IMR-90 (cell line): ENCODE data around the gene HIF1A. TPM values are rescaled to one million over a fixed set of nuclear protein-coding genes. Genes with fewer than 3 reads are reported as not detected.

Experiments used
- ATAC-seq: fragments of 200-7000 bp; cut with Tn5 transposase; 2 replicates; pipeline ENCODE4 v1.9.1; 2020; ENCODE audit warnings: low read depth, mild to moderate bottlenecking, moderate library complexity
- BruUV-seq: library from RNA; stranded (reverse); fragments of 400-500 nt; replicated peaks from 2 replicates; lab custom pipeline; 2021; lab: Mats Ljungman, UMichigan
- CTCF ChIA-PET: fragments of 300-600 bp; formaldehyde crosslinking; extraction: SDS; loops from one replicate; lab custom pipeline; 2021; ENCODE audit warnings: antibody characterized with exemption; lab: Yijun Ruan, JAX
- POLR2A ChIA-PET: fragments of 300-600 bp; sonication (Branson Sonifier 250); formaldehyde crosslinking; loops from one replicate; lab custom pipeline; 2022; ENCODE audit warnings: antibody characterized with exemption; ENCODE audit not compliant: unreplicated experiment; lab: Charles Lee
- DNase-seq: peaks from one replicate; pipeline ENCODE4 v3.0.0; 2013
- H2AFZ ChIP-seq: replicated peaks from 2 replicates; pipeline ENCODE3; 2013; ENCODE audit warnings: low read length, mild to moderate bottlenecking; ENCODE audit not compliant: poor library complexity
- H2AK5ac ChIP-seq: 2 replicates; pipeline ENCODE4 v1.6.1; 2013; ENCODE audit warnings: low read depth, low read length, inconsistent platforms
- H2AK9ac ChIP-seq: replicated peaks from 2 replicates; pipeline ENCODE3; 2013; ENCODE audit warnings: mild to moderate bottlenecking, low read depth, low read length, moderate library complexity; ENCODE audit not compliant: poor library complexity
- H2BK120ac ChIP-seq: 2 replicates; pipeline ENCODE4 v1.6.1; 2013; ENCODE audit warnings: low read depth, low read length, inconsistent platforms
- H2BK15ac ChIP-seq: 3 replicates; pipeline ENCODE4 v1.6.1; 2013; ENCODE audit warnings: low read depth, low read length, inconsistent platforms
- H2BK20ac ChIP-seq: 2 replicates; pipeline ENCODE4 v1.6.1; 2013; ENCODE audit warnings: low read depth, mild to moderate bottlenecking, inconsistent platforms, low read length, moderate library complexity
- H2BK5ac ChIP-seq: 2 replicates; pipeline ENCODE4 v1.6.1; 2013; ENCODE audit warnings: mild to moderate bottlenecking, low read depth, low read length, inconsistent platforms; ENCODE audit not compliant: poor library complexity, severe bottlenecking
- H3K14ac ChIP-seq: replicated peaks from 2 replicates; pipeline ENCODE4 v1.6.1; 2013; ENCODE audit warnings: low read depth, low read length, inconsistent platforms
- H3K18ac ChIP-seq: 2 replicates; pipeline ENCODE4 v1.6.1; 2013; ENCODE audit warnings: low read depth, low read length, control low read depth
- H3K23ac ChIP-seq: 2 replicates; pipeline ENCODE4 v1.6.1; 2013; ENCODE audit warnings: low read depth, low read length, inconsistent platforms
- H3K27ac ChIP-seq: 2 replicates; pipeline ENCODE4 v1.5.1; 2013; ENCODE audit warnings: mild to moderate bottlenecking, control low read depth, low read length; ENCODE audit not compliant: insufficient read depth
- H3K27me3 ChIP-seq: 2 replicates; pipeline ENCODE4 v1.6.1; 2013; ENCODE audit warnings: low read length; ENCODE audit not compliant: control insufficient read depth, insufficient read depth
- H3K36me3 ChIP-seq: 2 replicates; pipeline ENCODE4 v1.6.1; 2013; ENCODE audit warnings: low read length, mixed read lengths; ENCODE audit not compliant: control insufficient read depth, insufficient read depth
- H3K4ac ChIP-seq: 2 replicates; pipeline ENCODE4 v1.6.1; 2013; ENCODE audit warnings: low read depth, low read length, inconsistent platforms
- H3K4me1 ChIP-seq: 2 replicates; pipeline ENCODE4 v1.6.1; 2013; ENCODE audit warnings: low read length, mixed read lengths; ENCODE audit not compliant: control insufficient read depth, insufficient read depth
- H3K4me2 ChIP-seq: 2 replicates; pipeline ENCODE4 v1.6.1; 2013; ENCODE audit warnings: low read depth, mild to moderate bottlenecking, control low read depth, low read length, moderate library complexity
- H3K4me3 ChIP-seq: 2 replicates; pipeline ENCODE4 v1.5.1; 2013; ENCODE audit warnings: low read depth, mild to moderate bottlenecking, control low read depth, low read length, moderate library complexity; ENCODE audit not compliant: insufficient read depth
- H3K56ac ChIP-seq: 2 replicates; pipeline ENCODE4 v1.6.1; 2013; ENCODE audit warnings: low read length, inconsistent platforms; ENCODE audit not compliant: insufficient read depth; ENCODE audit errors: extremely low read depth
- H3K79me1 ChIP-seq, 2 experiments: 2 replicates each; pipeline ENCODE4 v1.6.1; 2013; ENCODE audit warnings: low read length in 2 of 2, inconsistent platforms in 1 of 2, low read depth in 1 of 2
- H3K9ac ChIP-seq: 2 replicates; pipeline ENCODE4 v1.6.1; 2013; ENCODE audit warnings: low read depth, low read length, control low read depth
- H3K9me1 ChIP-seq: 2 replicates; pipeline ENCODE4 v1.6.1; 2013; ENCODE audit warnings: low read length, inconsistent platforms; ENCODE audit not compliant: insufficient read depth
- H3K9me3 ChIP-seq: 2 replicates; pipeline ENCODE4 v1.6.1; 2013; ENCODE audit warnings: low read length; ENCODE audit not compliant: control insufficient read depth, insufficient read depth
- H4K20me1 ChIP-seq: 2 replicates; pipeline ENCODE4 v1.6.1; 2013; ENCODE audit warnings: low read length, inconsistent platforms; ENCODE audit not compliant: insufficient read depth
- H4K5ac ChIP-seq: 2 replicates; pipeline ENCODE4 v1.6.1; 2013; ENCODE audit warnings: mild to moderate bottlenecking, low read depth, low read length, control low read depth
- H4K8ac ChIP-seq, 2 experiments: 2 replicates each; pipeline ENCODE4 v1.6.1; 2013; ENCODE audit warnings: low read depth in 2 of 2, low read length in 2 of 2, control low read depth in 1 of 2, inconsistent platforms in 1 of 2
- H4K91ac ChIP-seq: 2 replicates; pipeline ENCODE4 v1.6.1; 2013; ENCODE audit warnings: low read depth, low read length, inconsistent platforms; ENCODE audit not compliant: insufficient read depth
- POLR2A ChIP-seq: IDR thresholded peaks from 2 replicates; pipeline ENCODE4 v1.6.1; 2012; ENCODE audit warnings: mild to moderate bottlenecking, low read depth, low read length
- RCOR1 ChIP-seq: IDR thresholded peaks from 2 replicates; pipeline ENCODE4 v1.6.1; 2012; ENCODE audit warnings: mild to moderate bottlenecking, low read length, improper control_type of control experiment; ENCODE audit not compliant: insufficient replicate concordance
- SMC3 ChIP-seq: fragments of 150-350 bp; IDR thresholded peaks from 2 replicates; pipeline ENCODE4 v1.6.1; 2016; ENCODE audit warnings: low read depth, mild to moderate bottlenecking, antibody characterized with exemption, low read length, moderate library complexity
- WGBS, 2 experiments: methylation state at CpG; one replicate each; pipeline versions ENCODE4 v1.1.5 to v1.1.7; 2013; ENCODE audit warnings: missing lambda C conversion rate in 2 of 2; ENCODE audit not compliant: insufficient read length in 1 of 2; ENCODE audit errors: extremely low coverage in 2 of 2; 5-methylcytosine and 5-hydroxymethylcytosine counted together
- dilution Hi-C: fragments of 300-500 bp; cut with HindIII; formaldehyde crosslinking; loops from one replicate; pipeline ENCODE4 v1.14.3; 2018; ENCODE audit warnings: low sequenced_read_pairs; ENCODE audit not compliant: unreplicated experiment
- in situ Hi-C: fragments of 300-500 bp; cut with MboI; formaldehyde crosslinking; loops from 3 replicates; pipeline ENCODE4 v1.14.3; 2019; ENCODE audit warnings: low sequenced_read_pairs, inconsistent platforms, mixed read lengths
- intact Hi-C: fragments of 100-400 bp; cut with micrococcal nuclease; formaldehyde crosslinking; loops from 2 replicates; pipeline ENCODE4 v1.10.0; 2022
- polyA plus RNA-seq, 3 experiments: library from polyadenylated mRNA; depleted of rRNA; stranded (reverse); fragments of >200 nt; gene quantifications; 2 replicates each; pipeline ENCODE4 v1.2.3, GENCODE V29; 2012; ENCODE audit warnings: low replicate concordance in 1 of 3
- total RNA-seq: library from RNA; depleted of rRNA; stranded (reverse); fragments of >200 nt; gene quantifications from 2 replicates; pipeline ENCODE4 v1.2.3, GENCODE V29; 2012

HIF1A gene
- total and polyA plus RNA-seq, 2 of the 4 experiments (the other 2 are of a cell fraction) = 128 to 301 TPM

DNA sequence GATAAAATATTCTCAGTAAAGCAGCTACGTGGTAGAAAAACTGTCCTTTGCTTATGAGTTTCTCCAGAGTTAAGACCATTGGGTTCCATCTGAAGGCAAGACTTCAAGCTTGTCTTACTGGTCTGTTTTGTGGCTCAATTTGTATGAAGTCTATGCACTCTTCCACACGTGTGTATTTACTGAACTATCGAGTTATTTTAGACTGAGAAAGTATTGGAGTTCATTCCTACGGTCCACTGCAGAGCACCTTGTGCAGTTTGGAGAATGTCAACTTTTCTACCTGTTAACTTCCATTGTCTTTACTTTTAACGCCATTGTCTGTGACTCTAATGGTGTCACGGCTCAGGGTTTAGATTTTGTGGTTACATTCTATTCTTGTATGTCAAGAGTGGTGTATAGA lies 3.7 kb downstream of the HIF1A start:
- dilution Hi-C loops = no loop called here
- no peak overlapping the region for H3K4ac ChIP-seq
- no peak overlapping the region for H2AK5ac ChIP-seq
- CTCF ChIA-PET = interaction anchor here (0.6 to 1.7 kb wide), 2 partner anchors 89 to 90 kb away, joined by 3 to 4 read pairs; no protein-coding TSS in a partner anchor
- H4K5ac ChIP-seq = no peak overlapping the region; the same call in 1 of the 2 replicates
- H4K8ac ChIP-seq = no peak overlapping the region
- POLR2A ChIA-PET = interaction anchor here (0.6 to 2.1 kb wide), 3 partner anchors 13 to 136 kb away, joined by 3 to 9 read pairs (median 3); no protein-coding TSS in a partner anchor
- no peak overlapping the region for H2BK20ac ChIP-seq
- TF ChIP-seq RCOR1 (no peak), SMC3 (no peak), POLR2A (0 out of 2 replicates have a peak, but pooled peaks have one; percentile 7)
- peak overlapping the region; percentile 25; the same call in 1 of the 2 replicates for H3K23ac ChIP-seq
- peaks cover 1% of the 10 kb centered on the region; the same call in 1 of the 2 replicates for H3K36me3 ChIP-seq
- H3K27ac ChIP-seq = no peak overlapping the region
- H2AK9ac ChIP-seq = no peak overlapping the region
- H2BK5ac ChIP-seq = peak overlapping the region; percentile 75
- in situ Hi-C loops = no loop called here
- DNase-seq (no peak), ATAC-seq (no peak)
- no peaks in the 10 kb centered on the region for H3K9me3 ChIP-seq
- no peak overlapping the region for H3K56ac ChIP-seq
- peaks cover 0 to 11% of the 10 kb centered on the region in 2 experiments; a peak in 2 of 4 replicates for H3K79me1 ChIP-seq
- peak overlapping the region; percentile 94 for H3K4me3 ChIP-seq
- peak overlapping the region; percentile 61; the same call in 1 of the 2 replicates for H3K18ac ChIP-seq
- H4K91ac ChIP-seq = no peak overlapping the region
- no peak overlapping the region for H2BK120ac ChIP-seq
- no peak overlapping the region for H2AFZ ChIP-seq
- H3K4me2 ChIP-seq = peak overlapping the region; percentile 100
- peaks cover 78% of the 10 kb centered on the region for H4K20me1 ChIP-seq
- H3K9me1 ChIP-seq = 0 out of 2 replicates have a peak, but pooled peaks cover 3% of the 10 kb centered on the region
- intact Hi-C loops = loop anchor here (5.0 kb wide), 1 partner anchor 138 kb away; no protein-coding TSS in a partner anchor
- peak overlapping the region; percentile 26 for H3K14ac ChIP-seq
- no peaks in the 10 kb centered on the region; the same call in none of the 2 replicates for H3K4me1 ChIP-seq
- no TSS peak for BruUV-seq
- H3K9ac ChIP-seq = peak overlapping the region; percentile 97; the same call in 1 of the 2 replicates
- no peak overlapping the region for H2BK15ac ChIP-seq
- WGBS, 2 experiments = 90% methylated on average over 2 of the region's 6 CpGs; no CpG with 5 or more reads in 1 of the 2 experiments
- no peaks in the 10 kb centered on the region for H3K27me3 ChIP-seq
